SK-N-SH (cell line): ENCODE data around the gene NLRP1. TPM values are rescaled to one million over a fixed set of nuclear protein-coding genes. Genes with fewer than 3 reads are reported as not detected.

Experiments
- CTCF ChIA-PET: fragments of 300-600, 350-600 bp; formaldehyde crosslinking; extraction: SDS; loops from one replicate; lab custom pipeline; 2021; lab: Yijun Ruan, JAX
- POLR2A ChIA-PET: fragments of 350-600 bp; sonication (Branson Sonifier 250); formaldehyde crosslinking; extraction: SDS; loops from one replicate; lab custom pipeline; 2020; ENCODE audit warnings: antibody characterized with exemption, inconsistent platforms; lab: Yijun Ruan, JAX
- DNase-seq: peaks from one replicate; pipeline ENCODE4 v3.0.0; 2012
- H2AFZ ChIP-seq: fragments of 200-600 bp; sonication (generic); 2 replicates; pipeline ENCODE4 v1.8.1; 2016; ENCODE audit warnings: antibody characterized with exemption, mild to moderate bottlenecking, low read depth
- H3F3A ChIP-seq: fragments of 200-600 bp; sonication (generic); replicated peaks from 2 replicates; pipeline ENCODE3; 2016; ENCODE audit warnings: antibody characterized with exemption, mild to moderate bottlenecking; ENCODE audit not compliant: insufficient read depth
- H3K27ac ChIP-seq, 2 experiments: fragments of 200-500 bp in 1 of 2; fragments of 200-600 bp in 1 of 2; sonication (Bioruptor generic) in 1 of 2; sonication (generic), shearing (Covaris generic) in 1 of 2; 2 replicates each; pipeline versions ENCODE4 v1.5.1 to v1.6.1; 2014 to 2016; ENCODE audit warnings: low read depth in 2 of 2, inconsistent platforms in 1 of 2, low read length in 1 of 2, mild to moderate bottlenecking in 1 of 2, mixed read lengths in 1 of 2
- H3K27me3 ChIP-seq: fragments of 200-600 bp; sonication (generic), shearing (Covaris generic); 2 replicates; pipeline ENCODE4 v1.6.1; 2016; ENCODE audit warnings: mixed run types; ENCODE audit not compliant: insufficient read depth
- H3K36me3 ChIP-seq, 2 experiments: fragments of 200-500 bp in 1 of 2; fragments of 200-600 bp in 1 of 2; sonication (Bioruptor generic) in 1 of 2; sonication (generic) in 1 of 2; replicated peaks in 1 of 2; 2 replicates each; pipeline versions ENCODE3 to v1.5.1; 2014 to 2016; ENCODE audit warnings: low read length in 1 of 2, mild to moderate bottlenecking in 1 of 2; ENCODE audit not compliant: insufficient read depth in 2 of 2, control insufficient read depth in 1 of 2
- H3K4me1 ChIP-seq, 2 experiments: fragments of 200-500 bp in 1 of 2; fragments of 200-600 bp in 1 of 2; sonication (Bioruptor generic) in 1 of 2; sonication (generic), shearing (Covaris generic) in 1 of 2; 2 replicates each; pipeline versions ENCODE4 v1.5.1 to v1.6.1; 2014 to 2016; ENCODE audit warnings: low read depth in 1 of 2, low read length in 1 of 2, mixed run types in 1 of 2; ENCODE audit not compliant: insufficient read depth in 2 of 2, control insufficient read depth in 1 of 2
- H3K4me2 ChIP-seq: fragments of 200-600 bp; sonication (generic), shearing (Covaris generic); 2 replicates; pipeline ENCODE4 v1.6.1; 2017; ENCODE audit warnings: mixed run types
- H3K4me3 ChIP-seq, 2 experiments: fragments of 200-500 bp in 1 of 2; fragments of 200-600 bp in 1 of 2; sonication (Bioruptor generic) in 1 of 2; sonication (generic), shearing (Covaris generic) in 1 of 2; 2 replicates each; pipeline versions ENCODE4 v1.5.1 to v1.8.1; 2014 to 2016; ENCODE audit warnings: low read depth in 2 of 2, inconsistent platforms in 1 of 2, low read length in 1 of 2, mild to moderate bottlenecking in 1 of 2, mixed read lengths in 1 of 2, moderate library complexity in 1 of 2
- H3K79me2 ChIP-seq: fragments of 200-600 bp; sonication (generic); 2 replicates; pipeline ENCODE4 v1.8.1; 2017; ENCODE audit warnings: mild to moderate bottlenecking; ENCODE audit not compliant: insufficient read depth
- H3K9ac ChIP-seq: fragments of 200-600 bp; sonication (generic); 2 replicates; pipeline ENCODE4 v1.6.1; 2017; ENCODE audit warnings: mixed run types
- H3K9me2 ChIP-seq: fragments of 200-600 bp; sonication (generic); 2 replicates; pipeline ENCODE4 v1.6.1; 2017; ENCODE audit warnings: mixed run types
- H3K9me3 ChIP-seq: fragments of 200-600 bp; sonication (generic); 2 replicates; pipeline ENCODE4 v1.6.1; 2017; ENCODE audit warnings: mixed run types, mild to moderate bottlenecking, moderate library complexity
- H4K20me1 ChIP-seq: fragments of 200-600 bp; sonication (generic); 2 replicates; pipeline ENCODE4 v1.6.1; 2017; ENCODE audit warnings: mild to moderate bottlenecking, mixed run types; ENCODE audit not compliant: insufficient read depth
- CHD2 ChIP-seq: fragments of 150-350 bp; IDR thresholded peaks from 2 replicates; pipeline ENCODE4 v1.6.1; 2018; ENCODE audit warnings: low read length; ENCODE audit not compliant: partially characterized antibody
- EP300 ChIP-seq, 2 experiments: IDR thresholded peaks; 2 replicates each; pipeline versions ENCODE4 v1.4.0 to v1.6.1; 2012; ENCODE audit warnings: borderline replicate concordance in 1 of 2, low read depth in 1 of 2, low read length in 1 of 2
- GABPA ChIP-seq: IDR thresholded peaks from 2 replicates; pipeline ENCODE4 v1.4.0; 2012; ENCODE audit warnings: low read depth, mild to moderate bottlenecking
- RCOR1 ChIP-seq: fragments of 150-350 bp; IDR thresholded peaks from 2 replicates; pipeline ENCODE4 v1.6.1; 2017; ENCODE audit warnings: antibody characterized with exemption, low read length
- RFX5 ChIP-seq: IDR thresholded peaks from 2 replicates; pipeline ENCODE4 v1.6.1; 2012; ENCODE audit warnings: mild to moderate bottlenecking, improper control_type of control experiment, low read length
- RXRA ChIP-seq: IDR thresholded peaks from 2 replicates; pipeline ENCODE4 v1.4.0; 2012; ENCODE audit warnings: low read depth, mild to moderate bottlenecking, borderline replicate concordance
- WGBS: methylation state at CpG from one replicate; pipeline ENCODE4 v1.1.6; 2017; ENCODE audit warnings: low lambda C conversion rate; 5-methylcytosine and 5-hydroxymethylcytosine counted together
- polyA plus RNA-seq, 3 experiments: library from polyadenylated mRNA; depleted of rRNA; stranded (reverse); fragments of >200 nt; gene quantifications; 2 replicates each; pipeline ENCODE4 v1.2.3, GENCODE V29; 2012
- TF ChIP-seq, protein P1 (sequence below): fragments of 150-350 bp; IDR thresholded peaks from 2 replicates; pipeline ENCODE4 v1.6.1; 2017; ENCODE audit warnings: antibody characterized with exemption, low read length, low read depth, borderline replicate concordance
- TF ChIP-seq, protein P2 (sequence below): IDR thresholded peaks from 2 replicates; pipeline ENCODE4 v1.4.0; 2012; ENCODE audit warnings: low read depth
- TF ChIP-seq, protein P3 (sequence below): IDR thresholded peaks from 2 replicates; pipeline ENCODE4 v1.4.0; 2012; ENCODE audit warnings: low read depth, borderline replicate concordance

The NLRP1 gene
- polyA plus RNA-seq, 1 of the 3 experiments (the other 2 are of a cell fraction), result 51.4 TPM

DNA sequence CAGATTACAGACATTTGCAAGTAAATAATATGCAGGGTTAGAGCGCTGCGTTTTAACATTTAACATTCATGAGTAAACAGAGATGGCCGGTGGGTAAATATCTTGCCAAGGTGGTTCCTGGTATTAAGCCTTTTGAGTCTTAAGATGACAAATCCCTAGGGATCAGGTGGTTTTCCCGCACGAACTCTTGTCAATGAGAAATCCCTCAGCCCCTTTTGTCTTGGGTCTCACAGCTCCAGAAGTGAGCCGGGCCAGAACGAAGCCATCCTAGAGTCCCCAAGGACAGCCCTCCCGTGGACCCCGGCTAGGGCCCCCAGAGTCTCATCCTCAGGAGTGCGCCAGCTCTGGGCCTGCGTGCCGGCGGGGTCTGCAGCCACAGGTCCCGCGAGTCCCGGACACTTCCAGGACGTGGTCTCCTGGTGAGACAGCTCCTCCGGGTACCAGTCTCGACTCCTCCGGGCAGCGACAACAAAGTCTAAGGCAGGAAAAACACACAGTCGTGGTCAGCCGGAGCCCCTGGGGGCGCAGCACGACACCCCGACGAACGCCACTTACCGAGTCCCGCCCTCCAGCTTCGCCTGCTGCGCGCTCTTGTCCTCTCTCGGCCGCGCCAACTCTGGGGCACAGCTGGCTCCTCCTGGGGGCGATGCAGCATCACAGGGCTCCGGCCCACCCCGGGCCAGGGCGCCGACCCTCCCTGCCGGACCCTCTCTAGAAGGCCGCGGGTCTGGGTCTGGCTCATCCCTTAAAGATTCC is 84.7 kb downstream of the NLRP1 start:
- H4K20me1 ChIP-seq, result no peaks in the 10 kb centered on the region
- H3K79me2 ChIP-seq, result peaks cover 12% of the 10 kb centered on the region
- DNase-seq, result peak; percentile 78
- peak overlapping the region; percentile 86; the same call in 1 of the 2 replicates for H2AFZ ChIP-seq
- peak overlapping the region; percentile 88 for H3K4me2 ChIP-seq
- peaks cover 7% of the 10 kb centered on the region for H3F3A ChIP-seq
- 24% methylated on average over 32 of the region's 44 CpGs for WGBS
- H3K36me3 ChIP-seq, result no peaks in the 10 kb centered on the region
- no peaks in the 10 kb centered on the region for H3K9me2 ChIP-seq
- H3K4me1 ChIP-seq, result peaks cover 0 to 10% of the 10 kb centered on the region in 2 experiments; a peak in 2 of 4 replicates
- H3K9ac ChIP-seq, result peak overlapping the region; percentile 66
- H3K4me3 ChIP-seq, result peak overlapping the region; percentile 65 to 78
- ChIA-PET CTCF (interaction anchor here (0.9 to 2.1 kb wide), 8 partner anchors 12 to 923 kb away, joined by 3 to 7 read pairs (median 3); partner anchors contain the start of genes C1QBP, DERL2 and MIS12), POLR2A (interaction anchor here (0.6 to 3.2 kb wide), 3 partner anchors 13 to 922 kb away, joined by 3 to 46 read pairs (median 14); partner anchors contain the start of genes DERL2, DHX33 and MIS12)
- H3K9me3 ChIP-seq, result no peaks in the 10 kb centered on the region
- peak; percentile 9 for TF ChIP-seq CHD2
- TF ChIP-seq RFX5, result no peak
- no peaks in the 10 kb centered on the region for H3K27me3 ChIP-seq
- peak overlapping the region; percentile 70 to 73; a peak in 2 of 4 replicates for H3K27ac ChIP-seq

DNA sequence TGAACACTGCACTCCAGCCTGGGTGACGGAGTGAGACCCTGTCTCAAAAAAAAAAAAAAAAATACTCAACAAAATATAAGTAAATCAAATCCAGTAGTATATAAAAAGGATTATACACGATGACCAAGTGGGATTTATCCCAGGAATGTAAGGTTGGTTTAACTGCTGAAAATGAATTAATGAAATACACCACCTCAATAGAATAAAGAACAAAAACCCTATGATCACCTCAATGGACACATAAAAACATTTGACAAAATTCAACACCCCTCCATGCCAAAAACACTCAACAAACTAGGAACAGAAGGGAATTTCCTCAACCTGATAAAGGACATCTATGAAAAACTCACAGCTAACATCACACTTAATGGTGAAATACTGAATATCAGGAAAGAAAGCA is 91.3 kb downstream of the NLRP1 start:
- CTCF ChIA-PET, result no interaction called here
- H3K4me2 ChIP-seq, result no peak overlapping the region
- no peak for DNase-seq
- H3K4me3 ChIP-seq, result no peak overlapping the region
- no peak overlapping the region for H3K9ac ChIP-seq
- no peak overlapping the region for H3K27ac ChIP-seq
- peaks cover 27 to 29% of the 10 kb centered on the region in 2 experiments for H3K36me3 ChIP-seq
- 93% methylated on average over 2 of the region's 2 CpGs for whole genome bisulfite sequencing
- no peaks in the 10 kb centered on the region; the same call in 1 of the 2 replicates for H3K9me3 ChIP-seq
- no peak overlapping the region for H2AFZ ChIP-seq
- H4K20me1 ChIP-seq, result no peaks in the 10 kb centered on the region
- peaks cover 0 to 3% of the 10 kb centered on the region in 2 experiments; a peak in 1 of 4 replicates for H3K4me1 ChIP-seq
- no peaks in the 10 kb centered on the region for H3K27me3 ChIP-seq
- peaks cover 20% of the 10 kb centered on the region for H3K79me2 ChIP-seq
- H3F3A ChIP-seq, result no peaks in the 10 kb centered on the region
- H3K9me2 ChIP-seq, result no peaks in the 10 kb centered on the region
- POLR2A ChIA-PET, result no interaction called here
- TF ChIP-seq, protein P1, sequence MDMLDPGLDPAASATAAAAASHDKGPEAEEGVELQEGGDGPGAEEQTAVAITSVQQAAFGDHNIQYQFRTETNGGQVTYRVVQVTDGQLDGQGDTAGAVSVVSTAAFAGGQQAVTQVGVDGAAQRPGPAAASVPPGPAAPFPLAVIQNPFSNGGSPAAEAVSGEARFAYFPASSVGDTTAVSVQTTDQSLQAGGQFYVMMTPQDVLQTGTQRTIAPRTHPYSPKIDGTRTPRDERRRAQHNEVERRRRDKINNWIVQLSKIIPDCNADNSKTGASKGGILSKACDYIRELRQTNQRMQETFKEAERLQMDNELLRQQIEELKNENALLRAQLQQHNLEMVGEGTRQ, result no peak
- TF ChIP-seq, protein P2, sequence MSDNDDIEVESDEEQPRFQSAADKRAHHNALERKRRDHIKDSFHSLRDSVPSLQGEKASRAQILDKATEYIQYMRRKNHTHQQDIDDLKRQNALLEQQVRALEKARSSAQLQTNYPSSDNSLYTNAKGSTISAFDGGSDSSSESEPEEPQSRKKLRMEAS, result no peak
- TF ChIP-seq, protein P3, sequence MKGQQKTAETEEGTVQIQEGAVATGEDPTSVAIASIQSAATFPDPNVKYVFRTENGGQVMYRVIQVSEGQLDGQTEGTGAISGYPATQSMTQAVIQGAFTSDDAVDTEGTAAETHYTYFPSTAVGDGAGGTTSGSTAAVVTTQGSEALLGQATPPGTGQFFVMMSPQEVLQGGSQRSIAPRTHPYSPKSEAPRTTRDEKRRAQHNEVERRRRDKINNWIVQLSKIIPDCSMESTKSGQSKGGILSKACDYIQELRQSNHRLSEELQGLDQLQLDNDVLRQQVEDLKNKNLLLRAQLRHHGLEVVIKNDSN, result no peak
- TF ChIP-seq RXRA (no peak), RCOR1 (no peak), EP300 (IDR thresholded peaks at IDR 0.05; ENCODE audit: borderline replicate concordance in 1 of 2, low read depth in 1 of 2, low read length in 1 of 2) (no peak), GABPA (no peak)
